ENCODE measurements around the gene KRTAP9-4.
"Not testable (repeated sequence)": the region's sequence is repeated elsewhere in the genome, so short reads cannot be mapped to it uniquely, and the experiment has no call there.

KRTAP9-4 gene, protein sequence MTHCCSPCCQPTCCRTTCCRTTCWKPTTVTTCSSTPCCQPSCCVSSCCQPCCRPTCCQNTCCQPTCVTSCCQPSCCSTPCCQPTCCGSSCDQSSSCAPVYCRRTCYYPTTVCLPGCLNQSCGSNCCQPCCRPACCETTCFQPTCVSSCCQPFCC

DNA sequence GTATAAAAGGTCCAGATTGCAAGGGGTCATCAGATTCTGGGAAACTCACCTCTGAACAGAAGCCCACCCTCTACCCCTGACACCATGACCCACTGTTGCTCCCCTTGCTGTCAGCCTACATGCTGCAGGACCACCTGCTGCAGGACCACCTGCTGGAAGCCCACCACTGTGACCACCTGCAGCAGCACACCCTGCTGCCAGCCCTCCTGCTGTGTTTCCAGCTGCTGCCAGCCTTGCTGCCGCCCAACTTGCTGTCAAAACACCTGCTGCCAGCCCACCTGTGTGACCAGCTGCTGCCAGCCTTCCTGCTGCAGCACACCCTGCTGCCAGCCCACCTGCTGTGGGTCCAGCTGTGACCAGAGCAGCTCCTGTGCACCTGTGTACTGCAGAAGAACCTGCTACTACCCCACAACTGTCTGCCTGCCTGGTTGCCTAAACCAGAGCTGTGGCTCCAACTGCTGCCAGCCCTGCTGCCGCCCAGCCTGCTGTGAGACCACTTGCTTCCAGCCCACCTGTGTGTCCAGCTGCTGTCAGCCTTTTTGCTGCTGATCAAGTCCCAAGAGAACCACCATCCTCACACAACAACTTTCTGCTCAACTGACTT, at the start of gene KRTAP9-4:
Gene KRTAP9-4 (plus strand): TSS at position 51 of the 604 bp plus-strand sequence. CDS start 34 bp downstream, at position 85.
- not testable (repeated sequence) for DNase-seq

DNA sequence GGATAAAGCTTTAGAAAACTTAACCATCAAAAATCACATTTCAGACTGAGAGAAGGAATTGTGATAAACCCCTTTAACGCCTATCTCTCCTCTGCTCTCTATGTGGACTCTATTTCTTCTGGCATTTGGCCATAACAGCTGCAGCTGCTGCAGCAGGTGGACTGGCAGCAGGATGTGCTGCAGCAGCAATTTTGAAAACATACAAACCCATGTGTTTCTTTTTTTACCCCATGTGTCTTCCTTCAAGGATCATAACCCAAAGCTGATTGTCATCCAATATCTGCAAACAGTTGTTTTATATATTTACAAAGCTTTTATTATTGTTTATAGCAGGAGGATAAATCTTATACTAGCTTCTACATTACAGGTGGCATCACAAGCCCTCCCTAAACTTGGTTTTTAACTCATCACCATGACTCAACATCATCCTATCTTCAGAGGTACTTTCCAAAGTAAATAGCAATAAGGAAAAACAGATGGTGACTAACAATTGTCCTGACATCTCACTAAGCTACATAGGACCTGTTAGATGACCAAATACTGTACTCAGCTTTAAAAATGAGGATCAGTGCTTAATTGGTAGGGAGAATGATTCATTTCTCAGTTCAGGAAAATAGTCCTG, 37.5 kb upstream of the KRTAP9-4 start:
- DNase-seq: no peak

DNA sequence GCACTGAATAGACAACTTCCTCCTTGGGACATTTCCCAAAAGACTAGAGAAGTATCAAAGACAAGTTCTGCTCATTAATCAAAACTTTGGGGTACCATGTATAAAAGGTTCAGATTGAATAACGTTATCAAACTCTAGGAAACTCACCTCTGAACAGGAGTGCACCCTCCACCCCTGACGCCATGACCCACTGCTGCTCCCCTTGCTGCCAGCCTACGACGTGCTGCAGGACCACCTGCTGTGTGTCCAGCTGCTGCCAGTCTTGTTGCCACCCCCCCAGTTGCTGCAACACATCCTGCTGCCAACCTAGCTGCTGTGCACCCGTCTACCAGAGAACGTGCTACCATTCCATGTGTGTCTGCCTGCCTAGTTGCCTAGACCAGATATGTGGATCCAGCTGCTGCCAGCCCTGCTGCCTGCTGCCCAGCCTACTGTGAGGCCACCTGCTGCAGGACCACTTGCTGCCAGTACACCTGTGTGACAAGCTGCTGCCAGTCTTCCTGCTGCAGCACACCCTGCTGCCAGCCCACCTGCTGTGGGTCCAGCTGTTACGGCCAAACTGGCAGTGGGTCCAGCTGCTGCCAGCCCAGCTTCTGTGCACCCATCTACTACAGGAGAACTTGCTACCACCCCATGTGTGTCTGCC, 36.8 kb upstream of the KRTAP9-4 start:
- DNase-seq: no peak

DNA sequence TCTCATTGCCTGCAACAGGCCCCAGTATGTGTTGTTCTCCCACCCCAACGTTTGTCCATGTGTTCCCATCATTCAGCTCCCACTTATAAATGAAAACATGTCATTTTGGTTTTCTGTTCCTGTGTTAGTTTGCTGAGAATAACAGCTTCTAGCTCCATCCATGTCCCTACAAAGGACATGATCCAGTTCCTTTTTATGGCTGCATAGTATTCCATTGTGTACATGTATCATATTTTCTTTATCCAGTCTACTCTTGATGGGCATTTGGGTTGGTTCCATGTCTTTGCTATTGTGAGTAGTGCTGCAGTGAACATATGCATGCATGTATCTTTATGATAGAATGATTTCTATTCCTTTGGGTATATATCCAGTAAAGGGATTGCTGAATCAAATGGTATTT, 33.8 kb upstream of the KRTAP9-4 start:
- no peak for DNase-seq

DNA sequence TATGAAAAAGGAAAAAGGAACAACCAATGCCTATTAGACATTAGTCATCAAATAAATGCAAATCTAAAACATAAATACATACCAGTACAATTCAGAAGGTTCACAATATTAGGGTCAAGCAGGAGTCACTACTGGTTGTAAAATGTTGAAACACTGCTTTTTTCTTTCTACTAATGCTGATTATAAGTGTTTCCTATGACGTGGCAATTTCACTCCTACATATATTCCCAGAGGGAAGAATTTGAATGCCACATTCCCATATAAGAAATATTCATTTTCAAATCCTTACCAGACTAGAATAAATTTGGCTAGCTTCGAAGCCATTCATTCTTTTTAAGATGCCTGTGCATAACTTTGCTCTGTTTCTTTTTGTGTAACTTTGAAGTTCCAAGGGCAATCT, 25.7 kb upstream of the KRTAP9-4 start:
- no peak for DNase-seq

DNA sequence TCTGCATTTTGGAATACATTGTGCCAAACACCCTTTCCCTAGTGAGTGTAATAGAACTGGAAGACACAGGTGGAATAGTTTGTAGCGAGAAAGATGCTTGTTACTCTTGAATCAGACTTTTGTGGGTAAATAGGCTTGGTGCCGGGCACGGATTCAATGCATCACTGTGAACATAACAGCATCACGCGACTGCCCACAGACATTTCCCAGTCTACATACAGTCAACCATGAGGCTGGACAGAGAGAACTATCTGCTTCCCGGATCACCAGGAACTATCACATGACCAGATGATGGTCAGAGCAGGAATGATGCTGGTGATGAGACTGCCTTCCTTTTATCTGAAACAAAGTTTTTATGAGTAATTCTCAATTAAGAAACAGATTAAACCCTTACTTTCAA, 23.4 kb upstream of the KRTAP9-4 start:
- DNase-seq: no peak

DNA sequence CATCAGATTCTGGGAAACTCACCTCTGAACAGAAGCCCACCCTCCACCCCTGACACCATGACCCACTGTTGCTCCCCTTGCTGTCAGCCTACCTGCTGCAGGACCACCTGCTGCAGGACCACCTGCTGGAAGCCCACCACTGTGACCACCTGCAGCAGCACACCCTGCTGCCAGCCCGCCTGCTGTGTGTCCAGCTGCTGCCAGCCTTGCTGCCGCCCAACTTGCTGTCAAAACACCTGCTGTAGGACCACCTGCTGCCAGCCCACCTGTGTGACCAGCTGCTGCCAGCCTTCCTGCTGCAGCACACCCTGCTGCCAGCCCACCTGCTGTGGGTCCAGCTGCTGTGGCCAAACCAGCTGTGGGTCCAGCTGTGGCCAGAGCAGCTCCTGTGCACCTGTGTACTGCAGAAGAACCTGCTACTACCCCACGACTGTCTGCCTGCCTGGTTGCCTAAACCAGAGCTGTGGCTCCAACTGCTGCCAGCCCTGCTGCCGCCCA, 22.8 kb upstream of the KRTAP9-4 start, which contains the start of gene KRTAP9-2:
Gene KRTAP9-2 (plus strand): TSS at position 51 of the 498 bp plus-strand sequence. CDS start 7 bp downstream, at position 58.
- DNase-seq: not testable (repeated sequence)

DNA sequence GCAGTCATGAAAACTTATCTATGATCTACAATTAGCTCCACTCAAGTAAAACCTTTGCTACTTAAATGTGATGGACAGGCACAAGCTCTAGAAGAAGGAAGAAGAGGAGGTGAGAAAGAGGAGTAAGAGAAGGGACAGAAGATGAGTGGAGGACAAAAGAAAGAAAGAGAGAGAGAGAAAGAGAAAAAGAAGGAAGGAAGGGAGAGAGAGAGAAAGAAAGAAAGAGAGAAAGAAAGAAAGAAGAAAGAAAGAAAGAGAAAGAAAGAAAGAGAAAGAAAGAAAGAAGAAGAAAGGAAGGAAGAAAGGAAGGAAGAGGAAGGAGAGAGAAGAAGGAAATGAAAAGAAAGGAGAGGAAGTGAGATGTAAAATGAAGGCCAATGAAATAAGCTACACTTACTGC, 19.4 kb upstream of the KRTAP9-4 start:
- DNase-seq: no peak

DNA sequence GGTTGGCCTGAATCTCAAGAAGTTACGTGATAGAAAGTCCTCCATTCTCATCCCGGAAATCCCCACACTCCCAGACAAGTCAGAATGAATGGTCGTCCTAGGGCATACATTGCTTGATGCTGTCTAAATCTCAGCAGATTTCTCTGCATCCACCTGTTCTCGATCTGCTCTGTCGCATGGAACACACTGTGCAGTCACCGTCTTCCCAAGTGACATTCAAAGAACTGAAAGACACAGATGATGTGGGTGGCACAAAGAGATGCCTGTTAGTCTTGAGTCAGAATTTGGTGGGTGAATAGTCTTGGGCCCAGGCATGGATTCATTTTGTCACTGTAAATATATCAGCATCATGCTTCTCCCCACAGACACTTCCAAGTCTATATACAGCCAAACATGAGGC, 17.8 kb upstream of the KRTAP9-4 start:
- no peak for DNase-seq

DNA sequence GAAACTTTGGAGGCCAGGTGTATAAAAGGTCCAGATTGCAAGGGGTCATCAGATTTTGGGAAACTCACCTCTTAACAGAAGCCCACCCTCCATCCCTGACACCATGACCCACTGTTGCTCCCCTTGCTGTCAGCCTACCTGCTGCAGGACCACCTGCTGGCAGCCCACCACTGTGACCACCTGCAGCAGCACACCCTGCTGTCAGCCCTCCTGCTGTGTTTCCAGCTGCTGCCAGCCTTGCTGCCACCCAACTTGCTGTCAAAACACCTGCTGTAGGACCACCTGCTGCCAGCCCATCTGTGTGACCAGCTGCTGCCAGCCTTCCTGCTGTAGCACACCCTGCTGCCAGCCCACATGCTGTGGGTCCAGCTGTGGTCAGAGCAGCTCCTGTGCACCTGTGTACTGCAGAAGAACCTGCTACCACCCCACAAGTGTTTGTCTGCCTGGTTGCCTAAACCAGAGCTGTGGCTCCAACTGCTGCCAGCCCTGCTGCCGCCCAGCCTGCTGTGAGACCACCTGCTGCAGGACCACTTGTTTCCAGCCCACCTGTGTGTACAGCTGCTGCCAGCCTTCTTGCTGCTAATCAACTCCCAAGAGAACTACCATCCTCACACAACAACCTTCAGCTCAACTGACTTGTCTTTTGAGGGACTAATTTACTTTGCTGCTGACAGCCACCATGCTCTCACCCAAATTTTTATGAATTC, 16.9 kb upstream of the KRTAP9-4 start, which contains the start of gene KRTAP9-3:
Gene KRTAP9-3 (plus strand): TSS at position 51 of the 707 bp plus-strand sequence. CDS start 53 bp downstream, at position 104.
- DNase-seq: not testable (repeated sequence)

DNA sequence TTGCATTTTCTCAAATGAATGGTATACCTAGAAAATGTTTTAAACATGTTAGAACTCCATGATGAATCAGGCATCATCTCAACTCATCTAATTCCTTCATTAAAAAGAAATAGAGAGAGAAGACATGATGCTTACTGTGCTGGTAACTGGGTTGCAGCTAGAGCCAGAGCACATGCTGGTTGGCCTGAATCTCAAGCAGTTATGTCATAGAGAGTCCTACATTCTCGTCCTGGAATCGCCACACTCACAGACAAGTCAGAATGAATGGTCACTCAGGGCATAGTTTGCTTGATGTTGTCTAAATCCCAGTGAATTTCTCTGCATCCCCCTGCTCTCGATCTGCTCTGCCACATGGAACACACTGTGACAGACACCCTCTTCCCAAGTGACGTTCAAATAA, 12.4 kb upstream of the KRTAP9-4 start:
- DNase-seq: not testable (repeated sequence)

DNA sequence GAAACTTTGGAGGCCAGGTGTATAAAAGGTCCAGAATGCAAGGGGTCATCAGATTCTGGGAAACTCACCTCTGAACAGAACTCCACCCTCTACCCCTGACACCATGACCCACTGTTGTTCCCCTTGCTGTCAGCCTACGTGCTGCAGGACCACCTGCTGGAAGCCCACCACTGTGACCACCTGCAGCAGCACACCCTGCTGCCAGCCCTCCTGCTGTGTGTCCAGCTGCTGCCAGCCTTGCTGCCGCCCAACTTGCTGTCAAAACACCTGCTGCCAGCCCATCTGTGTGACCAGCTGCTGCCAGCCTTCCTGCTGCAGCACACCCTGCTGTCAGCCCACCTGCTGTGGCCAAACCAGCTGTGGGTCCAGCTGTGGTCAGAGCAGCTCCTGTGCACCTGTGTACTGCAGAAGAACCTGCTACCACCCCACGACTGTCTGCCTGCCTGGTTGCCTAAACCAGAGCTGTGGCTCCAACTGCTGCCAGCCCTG, 11.5 kb upstream of the KRTAP9-4 start, which contains the start of gene KRTAP9-8:
Gene KRTAP9-8 (plus strand): TSS at position 51 of the 489 bp plus-strand sequence. CDS start 53 bp downstream, at position 104.
- DNase-seq: not testable (repeated sequence)

DNA sequence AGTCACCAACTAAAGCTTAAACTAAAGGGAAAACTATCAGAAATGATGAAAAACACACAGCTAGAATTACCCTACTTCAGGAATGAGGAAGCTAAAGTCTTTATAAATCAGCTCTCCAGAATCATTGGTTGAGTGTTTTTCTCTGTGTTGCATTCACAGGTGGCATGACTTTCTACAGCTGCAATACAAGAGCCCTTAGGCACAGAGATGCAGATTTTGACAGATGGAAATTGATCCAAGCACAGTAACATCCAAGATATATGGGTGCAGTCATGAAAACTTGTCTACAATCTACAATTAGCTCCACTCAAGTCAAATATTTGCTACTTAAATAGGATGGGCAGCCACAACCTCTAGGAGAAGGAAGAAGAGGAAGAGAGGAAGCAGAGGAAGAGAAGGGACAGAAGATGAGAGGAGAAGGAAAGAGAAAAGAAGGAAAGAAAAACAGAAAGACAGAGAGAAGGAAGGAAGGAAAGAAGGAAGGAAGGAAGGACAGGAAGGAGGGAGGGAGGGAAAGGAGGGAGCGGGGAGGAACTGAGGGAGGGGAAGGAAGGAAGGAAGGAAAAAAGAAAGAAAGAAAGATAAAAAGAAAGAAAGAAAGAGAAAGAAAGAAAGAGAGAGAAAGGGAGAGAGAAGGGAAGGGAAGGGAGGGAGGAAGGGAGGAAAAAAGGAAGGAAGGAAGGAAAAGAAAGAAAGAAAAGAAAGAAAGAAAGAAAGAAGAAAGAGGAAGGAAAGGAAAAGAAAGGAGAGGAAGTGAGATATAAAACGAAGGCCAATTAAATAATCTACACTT, 2.3 kb upstream of the KRTAP9-4 start:
- not testable (repeated sequence) for DNase-seq

DNA sequence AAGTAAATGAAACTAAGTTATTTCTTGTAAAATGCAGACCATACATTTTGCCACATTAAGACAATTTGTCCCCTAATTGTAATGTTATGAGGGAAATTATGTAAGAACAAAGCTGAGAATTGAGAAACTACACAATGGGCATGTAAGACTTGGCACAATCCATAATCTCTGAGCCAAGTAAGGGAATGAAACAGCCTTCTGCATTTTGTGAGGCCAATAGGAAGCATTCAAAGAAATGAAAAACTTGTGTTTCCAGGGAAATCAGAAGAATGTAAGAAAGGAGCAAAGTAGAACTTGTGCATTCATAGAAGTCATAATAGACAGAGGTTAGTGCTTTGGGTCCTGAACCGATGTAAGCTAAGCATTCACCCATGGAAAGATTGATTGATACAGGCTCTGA, 1.8 kb downstream of the KRTAP9-4 start:
- no peak for DNase-seq

DNA sequence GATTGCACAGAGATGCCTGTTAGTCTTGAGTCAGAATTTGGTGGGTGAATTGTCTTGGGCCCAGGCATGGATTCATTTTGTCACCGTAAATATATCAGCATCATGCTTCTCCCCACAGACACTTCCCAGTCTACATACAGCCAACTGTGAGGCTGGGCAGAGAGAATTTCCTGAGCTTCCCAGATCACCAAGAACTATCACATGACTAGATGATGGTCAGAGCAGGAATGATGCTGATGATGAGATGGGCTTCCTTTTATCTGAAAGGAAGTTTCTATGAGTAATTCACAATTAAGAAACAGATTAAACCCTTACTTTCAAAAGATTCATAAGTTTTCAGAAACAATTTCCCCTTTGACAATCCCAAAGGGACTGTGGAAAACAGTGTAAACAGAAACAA, 5.4 kb downstream of the KRTAP9-4 start:
- no peak for DNase-seq

DNA sequence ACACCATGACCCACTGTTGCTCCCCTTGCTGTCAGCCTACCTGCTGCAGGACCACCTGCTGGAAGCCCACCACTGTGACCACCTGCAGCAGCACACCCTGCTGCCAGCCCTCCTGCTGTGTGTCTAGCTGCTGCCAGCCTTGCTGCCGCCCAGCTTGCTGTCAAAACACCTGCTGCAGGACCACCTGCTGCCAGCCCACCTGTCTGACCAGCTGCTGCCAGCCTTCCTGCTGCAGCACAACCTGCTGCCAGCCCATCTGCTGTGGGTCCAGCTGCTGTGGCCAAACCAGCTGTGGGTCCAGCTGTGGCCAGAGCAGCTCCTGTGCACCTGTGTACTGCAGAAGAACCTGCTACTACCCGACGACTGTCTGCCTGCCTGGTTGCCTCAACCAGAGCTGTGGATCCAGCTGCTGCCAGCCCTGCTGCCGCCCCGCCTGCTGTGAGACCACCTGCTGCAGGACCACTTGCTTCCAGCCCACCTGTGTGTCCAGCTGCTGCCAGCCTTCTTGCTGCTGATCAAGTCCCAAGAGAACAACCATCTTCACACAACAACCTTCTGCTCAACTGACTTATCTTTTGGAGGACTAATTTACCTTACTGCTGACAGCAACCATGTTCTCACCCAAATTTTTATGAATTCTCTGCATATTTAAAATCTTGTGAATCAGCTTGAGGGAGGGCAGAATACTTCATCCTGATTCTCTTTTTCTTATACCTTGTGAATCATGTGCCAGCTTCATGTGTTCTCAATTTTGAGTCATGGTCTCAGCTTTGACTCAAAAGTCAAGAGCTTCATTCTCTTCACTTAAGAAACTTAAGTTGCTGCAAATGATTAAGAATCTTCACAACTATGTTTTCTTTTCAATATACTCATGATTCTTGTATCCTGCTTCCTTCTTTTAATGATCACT, 6.1 kb downstream of the KRTAP9-4 start, which contains the start of gene KRTAP9-9:
Gene KRTAP9-9 (plus strand): TSS at position 4 of the 910 bp plus-strand sequence.
- not testable (repeated sequence) for DNase-seq

DNA sequence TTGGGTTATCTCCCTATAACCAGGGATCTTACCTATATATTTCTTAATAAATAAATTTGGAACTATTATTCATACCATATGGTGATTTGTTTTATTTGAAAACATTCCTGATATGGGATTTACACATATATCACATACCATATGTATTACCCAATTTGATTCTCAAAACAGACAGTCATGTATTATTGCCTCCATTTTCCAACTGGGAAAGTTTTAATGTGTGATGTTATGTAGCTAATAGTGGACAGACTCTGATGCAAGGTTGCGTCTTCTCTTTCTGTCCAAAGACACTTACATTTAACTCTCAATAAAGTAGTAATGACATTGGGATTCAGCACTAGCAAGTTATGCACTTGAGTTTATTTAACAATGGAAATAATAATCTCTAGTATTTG, 6.8 kb downstream of the KRTAP9-4 start:
- DNase-seq: no peak

DNA sequence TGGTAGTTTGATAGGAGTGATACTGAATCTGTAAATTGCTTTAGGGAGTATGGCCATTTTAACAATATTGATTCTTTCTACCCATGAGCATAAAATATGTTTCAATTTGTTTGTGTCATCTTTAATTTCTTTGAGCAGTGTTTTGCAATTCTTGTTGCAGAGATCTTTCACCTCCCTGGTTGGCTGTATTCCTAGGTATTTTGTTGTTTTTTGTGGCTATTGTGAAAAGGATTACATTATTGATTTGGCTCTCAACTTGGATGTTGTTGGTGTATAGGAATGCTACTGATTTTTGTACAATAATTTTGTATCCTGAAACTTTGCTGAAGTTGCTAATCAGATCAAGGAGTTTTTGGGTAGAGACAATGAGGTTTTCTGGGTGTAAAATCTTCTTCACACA, 8.9 kb downstream of the KRTAP9-4 start:
- DNase-seq: no peak

DNA sequence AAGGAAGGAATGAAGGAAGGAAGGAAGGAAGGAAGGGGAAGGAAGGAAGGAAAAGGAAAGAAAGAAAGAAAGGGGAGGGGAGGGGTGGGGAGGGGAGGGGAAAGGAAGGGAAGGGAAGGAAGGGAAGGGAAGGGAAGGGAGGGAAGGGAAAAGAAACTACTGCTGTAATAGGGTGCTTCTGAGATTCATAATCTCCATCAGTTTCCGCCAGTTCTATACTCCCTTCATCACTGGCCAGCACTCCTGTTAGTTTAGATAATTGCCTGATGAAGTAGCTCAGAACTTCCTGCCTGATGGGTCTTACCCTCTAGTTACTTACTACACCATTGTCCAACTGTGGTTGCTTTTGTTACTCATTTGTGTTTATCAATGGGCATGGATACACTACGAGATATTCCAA, 13.7 kb downstream of the KRTAP9-4 start:
- no peak for DNase-seq

DNA sequence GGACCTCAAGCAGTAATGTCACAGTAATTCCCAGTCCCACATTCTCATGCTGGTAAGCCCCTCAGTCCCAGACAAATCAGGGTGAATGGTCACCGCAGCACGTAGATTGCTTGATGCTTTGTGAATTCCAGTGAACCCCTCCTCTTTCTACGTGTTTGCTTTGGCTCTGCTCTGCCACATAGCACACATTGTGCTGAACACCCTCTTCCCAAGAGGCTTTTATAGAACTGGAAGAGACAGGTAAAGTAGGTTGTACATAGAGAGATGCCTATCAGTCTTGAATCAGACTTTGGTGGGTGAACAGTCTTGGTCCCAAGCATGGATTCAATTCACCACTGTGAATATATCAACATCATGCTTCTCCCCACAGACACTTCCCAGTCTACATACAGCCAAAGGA, 15.1 kb downstream of the KRTAP9-4 start:
- DNase-seq: no peak
